HEK293 (cell line): ENCODE data around the gene TYROBP.

ENCODE experiments used
- BCL11A ChIP-seq: fragments of 450-650 bp; formaldehyde crosslinking; IDR thresholded peaks from 2 replicates; pipeline ENCODE4 v1.5.1; 2016; ENCODE audit warnings: low read depth, missing biosample characterization, missing genetic modification characterization
- EGR2 ChIP-seq: fragments of 450-650 bp; formaldehyde crosslinking; IDR thresholded peaks from 2 replicates; pipeline ENCODE4 v1.5.1; 2016; ENCODE audit warnings: low read depth, missing biosample characterization, missing genetic modification characterization
- GLIS1 ChIP-seq: fragments of 450-650 bp; formaldehyde crosslinking; IDR thresholded peaks from 2 replicates; pipeline ENCODE4 v1.5.1; 2016; ENCODE audit warnings: missing biosample characterization, missing genetic modification characterization
- GLIS2 ChIP-seq: fragments of 450-650 bp; formaldehyde crosslinking; IDR thresholded peaks from 2 replicates; pipeline ENCODE4 v1.5.1; 2016; ENCODE audit warnings: missing biosample characterization, missing genetic modification characterization
- IKZF3 ChIP-seq: fragments of 450-650 bp; IDR thresholded peaks from 2 replicates; pipeline ENCODE4 v1.5.0; 2018; ENCODE audit warnings: missing biosample characterization, mild to moderate bottlenecking, missing genetic modification characterization, moderate library complexity
- INSM2 ChIP-seq: fragments of 450-650 bp; formaldehyde crosslinking; IDR thresholded peaks from 2 replicates; pipeline ENCODE4 v1.5.1; 2016; ENCODE audit warnings: missing biosample characterization, missing genetic modification characterization
- KLF7 ChIP-seq: fragments of 450-650 bp; formaldehyde crosslinking; IDR thresholded peaks from 2 replicates; pipeline ENCODE4 v1.5.1; 2016; ENCODE audit warnings: missing biosample characterization, missing genetic modification characterization, borderline replicate concordance
- KLF8 ChIP-seq: fragments of 450-650 bp; formaldehyde crosslinking; IDR thresholded peaks from 2 replicates; pipeline ENCODE4 v1.5.1; 2016; ENCODE audit warnings: missing biosample characterization, missing genetic modification characterization
- SP3 ChIP-seq: fragments of 450-650 bp; formaldehyde crosslinking; IDR thresholded peaks from 2 replicates; pipeline ENCODE4 v1.5.1; 2016; ENCODE audit warnings: missing biosample characterization, missing genetic modification characterization
- SP7 ChIP-seq: fragments of 450-650 bp; formaldehyde crosslinking; IDR thresholded peaks from 2 replicates; pipeline ENCODE4 v1.5.1; 2016; ENCODE audit warnings: missing biosample characterization, missing genetic modification characterization
- WT1 ChIP-seq: fragments of 450-650 bp; formaldehyde crosslinking; IDR thresholded peaks from 2 replicates; pipeline ENCODE4 v1.5.1; 2016; ENCODE audit warnings: missing biosample characterization, missing genetic modification characterization
- YY2 ChIP-seq: fragments of 450-650 bp; formaldehyde crosslinking; IDR thresholded peaks from 2 replicates; pipeline ENCODE4 v1.5.1; 2016; ENCODE audit warnings: missing biosample characterization, missing genetic modification characterization
- ZFP37 ChIP-seq: fragments of 450-650 bp; formaldehyde crosslinking; IDR thresholded peaks from 2 replicates; pipeline ENCODE4 v1.5.1; 2016; ENCODE audit warnings: missing biosample characterization, missing genetic modification characterization
- ZIC2 ChIP-seq: fragments of 450-650 bp; formaldehyde crosslinking; IDR thresholded peaks from 2 replicates; pipeline ENCODE4 v1.5.1; 2016; ENCODE audit warnings: missing biosample characterization, missing genetic modification characterization
- ZNF2 ChIP-seq: fragments of 450-650 bp; formaldehyde crosslinking; IDR thresholded peaks from 2 replicates; pipeline ENCODE4 v1.5.1; 2016; ENCODE audit warnings: missing biosample characterization, missing genetic modification characterization
- ZNF202 ChIP-seq: fragments of 450-650 bp; formaldehyde crosslinking; IDR thresholded peaks from 2 replicates; pipeline ENCODE4 v1.5.1; 2016; ENCODE audit warnings: missing biosample characterization, missing genetic modification characterization, borderline replicate concordance
- ZNF24 ChIP-seq: fragments of 450-650 bp; formaldehyde crosslinking; IDR thresholded peaks from 2 replicates; pipeline ENCODE4 v1.5.1; 2016; ENCODE audit warnings: missing biosample characterization, missing genetic modification characterization
- ZNF248 ChIP-seq: fragments of 450-650 bp; formaldehyde crosslinking; IDR thresholded peaks from 2 replicates; pipeline ENCODE4 v1.5.1; 2017; ENCODE audit warnings: missing biosample characterization, missing genetic modification characterization
- ZNF280D ChIP-seq: fragments of 450-650 bp; formaldehyde crosslinking; IDR thresholded peaks from 2 replicates; pipeline ENCODE4 v1.5.1; 2016; ENCODE audit warnings: missing biosample characterization, missing genetic modification characterization
- ZNF366 ChIP-seq: fragments of 450-650 bp; formaldehyde crosslinking; conservative IDR thresholded peaks from 2 replicates; pipeline ENCODE4 v1.5.1; 2016; ENCODE audit warnings: missing biosample characterization, missing genetic modification characterization
- ZNF501 ChIP-seq: fragments of 450-650 bp; formaldehyde crosslinking; IDR thresholded peaks from 2 replicates; pipeline ENCODE4 v1.5.1; 2016; ENCODE audit warnings: missing biosample characterization, missing genetic modification characterization
- ZNF529 ChIP-seq: fragments of 450-650 bp; formaldehyde crosslinking; IDR thresholded peaks from 2 replicates; pipeline ENCODE4 v1.5.1; 2017; ENCODE audit warnings: missing genetic modification characterization, missing biosample characterization; ENCODE audit not compliant: insufficient replicate concordance
- ZNF580 ChIP-seq: fragments of 450-650 bp; formaldehyde crosslinking; IDR thresholded peaks from 2 replicates; pipeline ENCODE4 v1.5.1; 2016; ENCODE audit warnings: missing biosample characterization, missing genetic modification characterization
- ZNF596 ChIP-seq: fragments of 450-650 bp; IDR thresholded peaks from 2 replicates; pipeline ENCODE4 v1.5.0; 2018; ENCODE audit warnings: missing biosample characterization, mild to moderate bottlenecking, missing genetic modification characterization, moderate library complexity
- ZNF639 ChIP-seq: fragments of 450-650 bp; formaldehyde crosslinking; IDR thresholded peaks from 2 replicates; pipeline ENCODE4 v1.5.1; 2016; ENCODE audit warnings: missing biosample characterization, missing genetic modification characterization
- ZNF707 ChIP-seq: fragments of 450-650 bp; formaldehyde crosslinking; IDR thresholded peaks from 2 replicates; pipeline ENCODE4 v1.5.1; 2016; ENCODE audit warnings: missing biosample characterization, missing genetic modification characterization
- ZNF76 ChIP-seq: fragments of 450-650 bp; formaldehyde crosslinking; IDR thresholded peaks from 2 replicates; pipeline ENCODE4; 2016; ENCODE audit warnings: low read depth, missing biosample characterization, missing genetic modification characterization, borderline replicate concordance
- ZNF777 ChIP-seq: fragments of 450-650 bp; formaldehyde crosslinking; IDR thresholded peaks from 2 replicates; pipeline ENCODE4 v1.5.1; 2017; ENCODE audit warnings: missing biosample characterization, missing genetic modification characterization, borderline replicate concordance
- ZNF791 ChIP-seq: fragments of 450-650 bp; formaldehyde crosslinking; IDR thresholded peaks from 2 replicates; pipeline ENCODE4 v1.5.1; 2016; ENCODE audit warnings: missing biosample characterization, missing genetic modification characterization
- ZNF843 ChIP-seq: fragments of 450-650 bp; formaldehyde crosslinking; IDR thresholded peaks from 2 replicates; pipeline ENCODE4 v1.5.1; 2016; ENCODE audit warnings: missing biosample characterization, missing genetic modification characterization
- ZSCAN23 ChIP-seq: fragments of 450-650 bp; formaldehyde crosslinking; IDR thresholded peaks from 2 replicates; pipeline ENCODE4 v1.5.1; 2016; ENCODE audit warnings: missing biosample characterization, missing genetic modification characterization
- ZSCAN4 ChIP-seq: fragments of 450-650 bp; formaldehyde crosslinking; IDR thresholded peaks from 2 replicates; pipeline ENCODE4 v1.5.1; 2017; ENCODE audit warnings: missing biosample characterization, missing genetic modification characterization

TYROBP gene

GRCh38 chr19:35935911-35936737 lies 28.0 kb upstream of the TYROBP start, which contains the start of gene LRFN3 (continued):
- TF ChIP-seq ZNF280D (tag by site-specific recombination) (peak; percentile 87; the same call in 1 of the 2 replicates), ZNF843 (tag by site-specific recombination) (peak; percentile 53; the same call in 1 of the 2 replicates), KLF8 (peak; percentile 90), ZSCAN23 (peak; percentile 45; the same call in 1 of the 2 replicates), YY2 (0 out of 2 replicates have a peak, but pooled peaks have one; percentile 61), GLIS1 (tag by site-specific recombination) (peak; percentile 96), SP7 (tag by site-specific recombination) (peak; percentile 86), WT1 (tag by site-specific recombination) (peak; percentile 68), ZNF596 (tag by site-specific recombination) (no peak), ZNF777 (tag by site-specific recombination) (peak; percentile 84; the same call in 1 of the 2 replicates), ZNF529 (tag by site-specific recombination) (no peak), ZNF791 (tag by site-specific recombination) (peak; percentile 20; the same call in 1 of the 2 replicates), ZNF639 (tag by site-specific recombination) (peak; percentile 78; the same call in 1 of the 2 replicates), ZNF2 (tag by site-specific recombination) (peak; percentile 95; the same call in 1 of the 2 replicates), KLF7 (peak; percentile 93), ZSCAN4 (tag by site-specific recombination) (peak; percentile 91), ZNF24 (tag by site-specific recombination) (peak; percentile 80; the same call in 1 of the 2 replicates), ZFP37 (tag by site-specific recombination) (peak; percentile 80), ZNF707 (no peak), IKZF3 (peak; percentile 93), ZNF366 (tag by site-specific recombination) (peak; percentile 99), ZNF202 (tag by site-specific recombination) (no peak), SP3 (tag by site-specific recombination) (peak; percentile 91), INSM2 (tag by site-specific recombination) (peak; percentile 80; the same call in 1 of the 2 replicates), EGR2 (tag by site-specific recombination) (peak; percentile 60), BCL11A (tag by site-specific recombination) (no peak), ZNF248 (tag by site-specific recombination) (no peak), ZNF76 (tag by site-specific recombination) (peak; percentile 85), ZNF501 (tag by site-specific recombination) (peak; percentile 86; the same call in 1 of the 2 replicates), GLIS2 (peak; percentile 81), ZIC2 (tag by site-specific recombination) (peak; percentile 77), ZNF580 (tag by site-specific recombination) (peak; percentile 92)
